HG03354 (cell line): Measurements from ENCODE around the gene ITGB6.
"Not testable (repeated sequence)": the region's sequence is repeated elsewhere in the genome, so short reads cannot be mapped to it uniquely, and the experiment has no call there.

Experiments used
- ATAC-seq: cut with Tn5 transposase; IDR thresholded peaks from one replicate; pipeline ENCODE4 v1.9.1; 2021; ENCODE audit warnings: mild to moderate bottlenecking; ENCODE audit not compliant: unreplicated experiment, poor library complexity, severe bottlenecking

The ITGB6 gene

GRCh38 chr2:160199053-160199452, 1.0 kb downstream of the ITGB6 start:
- ATAC-seq = no peak

GRCh38 chr2:160197587-160197986, 2.5 kb downstream of the ITGB6 start:
- no peak for ATAC-seq

- no peak for ATAC-seq
These were observed 5.1 kb downstream of the ITGB6 start for GRCh38 chr2:160194946-160195345.

- no peak for ATAC-seq
These were observed 5.7 kb downstream of the ITGB6 start for GRCh38 chr2:160194351-160194750.

- not testable (repeated sequence) for ATAC-seq
These were observed 18.8 kb downstream of the ITGB6 start for GRCh38 chr2:160181146-160181836.

GRCh38 chr2:160180690-160181089, 19.4 kb downstream of the ITGB6 start:
- ATAC-seq = not testable (repeated sequence)

GRCh38 chr2:160180172-160180571, 19.9 kb downstream of the ITGB6 start:
- no peak for ATAC-seq

GRCh38 chr2:160175169-160176134, 24.6 kb downstream of the ITGB6 start:
- no peak for ATAC-seq

GRCh38 chr2:160174322-160174721, 25.8 kb downstream of the ITGB6 start:
- no peak for ATAC-seq

- ATAC-seq = no peak
These were observed 30.1 kb downstream of the ITGB6 start for GRCh38 chr2:160169988-160170387.

- ATAC-seq = no peak
These were observed 30.6 kb downstream of the ITGB6 start for GRCh38 chr2:160169471-160169870.

GRCh38 chr2:160168878-160169277, 31.2 kb downstream of the ITGB6 start:
- ATAC-seq = no peak

GRCh38 chr2:160167089-160167740, 32.9 kb downstream of the ITGB6 start:
- no peak for ATAC-seq

GRCh38 chr2:160165996-160166395, 34.1 kb downstream of the ITGB6 start:
- ATAC-seq = no peak

- ATAC-seq = no peak
These were observed 35.0 kb downstream of the ITGB6 start for GRCh38 chr2:160165081-160165480.

- no peak for ATAC-seq
These were observed 41.9 kb downstream of the ITGB6 start for GRCh38 chr2:160157861-160158829.

- ATAC-seq = no peak
These were observed 43.4 kb downstream of the ITGB6 start for GRCh38 chr2:160156665-160157064.

- ATAC-seq = no peak
These were observed 44.0 kb downstream of the ITGB6 start for GRCh38 chr2:160156100-160156499.

- not testable (repeated sequence) for ATAC-seq
These were observed 51.7 kb downstream of the ITGB6 start for GRCh38 chr2:160148419-160148818.
